Left lung (tissue), 10 donors: ENCODE data around the gene SAYSD1. TPM values are rescaled to one million over a fixed set of nuclear protein-coding genes. Genes with fewer than 3 reads are reported as not detected.
A peak's percentile ranks its signal among the peaks of the same experiment; 100 is the strongest.
"Not testable (repeated sequence)": the region's sequence is repeated elsewhere in the genome, so short reads cannot be mapped to it uniquely, and the experiment has no call there.

ENCODE experiments used
- ATAC-seq: fragments of 200-7000 bp; cut with Tn5 transposase; one replicate; pipeline ENCODE4 v1.9.1; 2020; ENCODE audit warnings: moderate library complexity
- DNase-seq, 4 donors: peaks; one replicate each; pipeline ENCODE4 v3.0.0-alpha.2; 2013 to 2020
- H3K27ac ChIP-seq, 2 donors: fragments of 200-600 bp; sonication (generic) in 1 of 2; one replicate each; pipeline versions ENCODE4 v1.5.0 to v1.8.0; 2020 to 2021
- H3K27me3 ChIP-seq, 2 donors: fragments of 200-600 bp; sonication (generic) in 1 of 2; one replicate each; pipeline versions ENCODE4 v1.5.0 to v1.8.0; 2020 to 2021
- H3K36me3 ChIP-seq, 2 donors: fragments of 200-600 bp; sonication (generic) in 1 of 2; one replicate each; pipeline versions ENCODE4 v1.5.0 to v1.8.0; 2020 to 2021
- H3K4me1 ChIP-seq, 2 donors: fragments of 200-600 bp; one replicate each; pipeline ENCODE4 v1.8.0; 2021
- H3K4me3 ChIP-seq, 2 donors: fragments of 200-600 bp; sonication (generic) in 1 of 2; one replicate each; pipeline versions ENCODE4 v1.5.0 to v1.8.0; 2020 to 2021; ENCODE audit warnings: mild to moderate bottlenecking in 1 of 2
- H3K9me3 ChIP-seq, 2 donors: fragments of 200-600 bp; sonication (generic) in 1 of 2; one replicate each; pipeline versions ENCODE4 v1.5.0 to v1.8.0; 2020 to 2021
- intact Hi-C, 2 donors: fragments of 100-400 bp; cut with DNase I; formaldehyde crosslinking; loops; one replicate each; pipeline versions ENCODE4 v1.11.2 to v1.14.2; 2022
- polyA plus RNA-seq, 6 donors: library from polyadenylated mRNA; unstranded; fragments of 120-200 nt; gene quantifications; one replicate each; pipeline ENCODE4 v1.2.1, GENCODE V29; 2013; ENCODE audit not compliant: insufficient read length in 6 of 6
- total RNA-seq, 2 donors: library from RNA; stranded (reverse); fragmentation: NEBNext Ultra II Directional; extraction: Animal tissue kit (Norgen Biotek cat#: 25700); gene quantifications; one replicate each; pipeline ENCODE4 v1.2.1, GENCODE V29; 2021
- TF ChIP-seq, protein P1 (sequence below), 2 donors: fragments of 200-600 bp; sonication (generic) in 1 of 2; IDR thresholded peaks; one replicate each; pipeline versions ENCODE4 v1.5.0 to v1.8.0; 2021; ENCODE audit warnings: antibody characterized with exemption in 2 of 2
- donor health status: DM: no; HTN: yes; CAD: no.
- donor health status: DM: no; HTN: no; CAD: no.

SAYSD1 gene
- total and polyA plus RNA-seq, 8 donors, result 15.4 to 24.0 (median 21.6) TPM

DNA sequence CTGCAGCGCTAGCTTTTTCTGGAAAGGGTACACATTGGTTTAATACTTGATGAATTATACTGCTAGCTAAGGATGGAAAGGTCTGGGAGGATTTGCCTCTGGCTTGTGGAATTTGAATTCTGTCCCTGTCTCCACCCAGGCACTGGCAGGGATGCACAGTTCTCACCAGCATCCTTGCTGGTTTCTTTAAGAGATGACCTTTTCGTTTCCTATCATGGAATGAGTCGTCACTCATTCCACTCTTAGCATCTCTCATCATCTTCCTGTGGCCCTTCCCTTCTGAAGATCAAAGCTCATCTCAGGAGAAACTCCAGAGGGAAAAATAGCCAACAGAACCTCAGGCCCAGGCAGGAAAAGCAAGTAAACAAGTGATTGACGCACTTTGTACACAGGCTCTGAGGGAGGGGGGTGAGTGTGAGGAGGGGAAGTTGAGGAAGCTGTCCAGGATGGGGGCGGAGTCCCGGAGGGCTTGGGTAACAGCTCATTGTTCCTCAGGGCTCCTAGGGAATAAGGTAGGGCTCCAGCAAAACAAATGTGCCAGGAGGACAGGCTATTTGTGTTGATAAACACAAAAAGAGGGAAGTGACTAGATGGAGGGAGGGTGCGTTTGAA lies 25.7 kb upstream of the SAYSD1 start:
- DNase-seq, result no peak
- ATAC-seq, result no peak

DNA sequence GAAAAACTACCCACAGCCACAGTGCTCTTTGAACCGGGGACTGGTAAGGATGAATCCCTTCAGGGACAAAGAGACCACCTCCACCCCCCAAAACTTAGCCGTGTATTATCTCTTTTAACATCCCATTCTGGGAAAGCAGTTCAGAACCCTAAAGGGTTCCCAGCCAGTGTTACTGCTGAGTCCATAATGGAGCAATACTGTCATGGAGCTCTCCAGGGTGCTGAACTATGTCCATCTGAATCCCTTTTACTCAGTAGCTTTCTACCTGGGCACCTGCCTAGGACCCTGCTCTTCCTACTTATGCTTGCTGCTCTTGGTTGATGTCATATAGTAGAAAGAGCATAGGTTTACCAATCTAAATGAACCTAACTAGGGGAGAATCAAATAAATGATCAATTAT lies 22.3 kb upstream of the SAYSD1 start:
- Histone ChIP-seq H3K4me3 (no peak overlapping the region), H3K27me3 (no peaks in the 10 kb centered on the region), H3K4me1 (no peaks in the 10 kb centered on the region), H3K36me3 (no peaks in the 10 kb centered on the region), H3K9me3 (peaks cover 0 to 6% of the 10 kb centered on the region in 2 donors), H3K27ac (no peak overlapping the region)
- ATAC-seq (peak; percentile 76), DNase-seq (peak in 3 of 4 donors; percentile 32 to 76 (median 54))
- TF ChIP-seq, protein P1, sequence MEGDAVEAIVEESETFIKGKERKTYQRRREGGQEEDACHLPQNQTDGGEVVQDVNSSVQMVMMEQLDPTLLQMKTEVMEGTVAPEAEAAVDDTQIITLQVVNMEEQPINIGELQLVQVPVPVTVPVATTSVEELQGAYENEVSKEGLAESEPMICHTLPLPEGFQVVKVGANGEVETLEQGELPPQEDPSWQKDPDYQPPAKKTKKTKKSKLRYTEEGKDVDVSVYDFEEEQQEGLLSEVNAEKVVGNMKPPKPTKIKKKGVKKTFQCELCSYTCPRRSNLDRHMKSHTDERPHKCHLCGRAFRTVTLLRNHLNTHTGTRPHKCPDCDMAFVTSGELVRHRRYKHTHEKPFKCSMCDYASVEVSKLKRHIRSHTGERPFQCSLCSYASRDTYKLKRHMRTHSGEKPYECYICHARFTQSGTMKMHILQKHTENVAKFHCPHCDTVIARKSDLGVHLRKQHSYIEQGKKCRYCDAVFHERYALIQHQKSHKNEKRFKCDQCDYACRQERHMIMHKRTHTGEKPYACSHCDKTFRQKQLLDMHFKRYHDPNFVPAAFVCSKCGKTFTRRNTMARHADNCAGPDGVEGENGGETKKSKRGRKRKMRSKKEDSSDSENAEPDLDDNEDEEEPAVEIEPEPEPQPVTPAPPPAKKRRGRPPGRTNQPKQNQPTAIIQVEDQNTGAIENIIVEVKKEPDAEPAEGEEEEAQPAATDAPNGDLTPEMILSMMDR (IDR thresholded peaks at IDR 0.05), result no peak
- intact Hi-C loops, result no loop called here

More for the DNA sequence above, 25.7 kb upstream of the SAYSD1 start:
- Histone ChIP-seq H3K4me1 (no peaks in the 10 kb centered on the region), H3K27me3 (no peaks in the 10 kb centered on the region), H3K27ac (no peak overlapping the region), H3K9me3 (peaks cover 0 to 6% of the 10 kb centered on the region in 2 donors), H3K36me3 (no peaks in the 10 kb centered on the region), H3K4me3 (no peak overlapping the region)
- intact Hi-C loops, result no loop called here
- TF ChIP-seq, protein P1 (IDR thresholded peaks at IDR 0.05), result no peak

DNA sequence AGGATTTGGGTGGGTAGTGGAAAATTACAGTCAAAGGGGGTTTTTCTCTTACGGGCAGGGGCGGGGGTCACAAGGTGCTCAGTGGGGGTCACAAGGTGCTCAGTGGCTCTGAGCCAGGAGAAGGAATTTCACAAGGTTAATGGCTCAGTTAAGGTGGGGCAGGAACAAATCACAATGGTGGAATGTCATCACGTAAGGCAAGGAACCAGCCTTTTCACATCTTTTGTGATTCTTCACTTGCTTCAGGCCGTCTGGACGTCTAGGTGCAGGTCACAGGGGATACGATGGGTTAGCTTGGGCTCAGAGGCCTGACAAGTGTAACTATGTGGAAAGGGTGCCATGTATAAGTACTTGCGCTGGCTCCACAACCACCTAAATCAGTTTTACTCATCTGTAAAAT lies 21.2 kb upstream of the SAYSD1 start:
- H3K4me1 ChIP-seq, DNase-seq, ATAC-seq, H3K27ac ChIP-seq, H3K9me3 ChIP-seq, H3K4me3 ChIP-seq, intact Hi-C loops, H3K36me3 ChIP-seq, H3K27me3 ChIP-seq: not testable (repeated sequence)

DNA sequence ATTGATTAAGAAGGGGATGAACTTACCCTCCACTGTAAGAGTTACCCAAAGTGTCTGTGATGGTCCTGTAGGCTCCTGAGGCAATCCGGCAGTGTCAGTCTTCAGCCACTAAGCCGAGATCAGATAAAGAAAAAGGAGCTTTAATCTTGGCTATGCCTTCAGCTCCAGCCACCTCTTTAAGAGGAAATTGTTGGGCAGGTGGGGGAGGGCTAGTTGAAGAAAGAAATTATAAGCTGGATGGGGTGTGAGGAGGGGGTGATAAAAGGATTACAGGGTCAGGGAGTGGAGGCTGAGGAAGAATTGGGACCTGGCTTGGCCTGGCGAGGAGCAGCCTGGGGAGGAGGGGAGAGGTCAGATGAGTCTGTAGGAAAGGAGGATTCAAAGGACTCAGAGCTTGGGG lies 19.8 kb upstream of the SAYSD1 start:
- intact Hi-C loops, result not testable (repeated sequence)

DNA sequence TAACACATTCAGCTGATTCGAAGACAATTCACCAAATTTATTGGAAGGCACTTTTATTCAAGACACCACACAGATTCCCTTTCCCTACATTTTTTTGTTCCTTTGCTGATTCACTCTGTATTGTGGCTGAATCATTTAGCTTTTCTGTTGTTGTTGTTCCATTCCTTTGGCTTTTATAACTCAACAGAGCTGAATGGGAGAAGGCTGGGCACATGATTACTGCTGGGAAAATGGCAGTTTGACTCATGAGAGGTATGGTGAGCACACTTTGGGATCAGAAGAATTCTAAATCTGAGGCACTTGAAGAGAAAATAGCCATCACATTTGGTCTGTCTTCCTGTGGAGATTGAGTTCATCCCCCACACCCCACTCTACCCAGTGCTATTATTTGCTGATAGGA lies 15.7 kb upstream of the SAYSD1 start:
- TF ChIP-seq, protein P1 (IDR thresholded peaks at IDR 0.05), result no peak
- intact Hi-C loops, result no loop called here
- H3K4me1 ChIP-seq, result no peaks in the 10 kb centered on the region
- DNase-seq, result no peak
- no peaks in the 10 kb centered on the region for H3K36me3 ChIP-seq
- no peaks in the 10 kb centered on the region for H3K9me3 ChIP-seq
- no peaks in the 10 kb centered on the region for H3K27me3 ChIP-seq
- no peak overlapping the region for H3K27ac ChIP-seq
- no peak for ATAC-seq
- H3K4me3 ChIP-seq, result no peak overlapping the region

More for the DNA sequence above, 19.8 kb upstream of the SAYSD1 start:
- H3K27ac ChIP-seq, DNase-seq, H3K4me1 ChIP-seq, H3K36me3 ChIP-seq, H3K4me3 ChIP-seq, ATAC-seq, H3K9me3 ChIP-seq, H3K27me3 ChIP-seq: not testable (repeated sequence)

DNA sequence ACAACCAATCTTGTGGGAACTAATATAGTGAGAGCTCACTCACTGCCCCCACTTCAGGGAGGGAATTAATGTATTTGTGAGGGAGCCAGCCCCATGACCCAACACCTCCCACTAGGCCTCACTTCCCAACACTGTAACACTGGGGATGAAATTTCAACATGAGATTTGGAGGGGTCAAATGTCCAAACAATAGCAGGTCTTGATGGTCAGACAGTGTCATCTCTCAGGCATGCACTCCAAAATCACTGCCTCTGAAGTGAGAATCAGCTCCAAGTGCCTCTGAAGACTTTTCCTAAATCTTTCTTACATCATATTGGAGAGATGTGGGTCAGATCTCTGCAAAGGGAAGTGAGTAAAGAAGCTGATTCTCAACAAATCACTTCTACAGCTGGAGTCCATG lies 13.8 kb upstream of the SAYSD1 start:
- Histone ChIP-seq H3K36me3 (no peaks in the 10 kb centered on the region), H3K4me3 (no peak overlapping the region), H3K4me1 (no peaks in the 10 kb centered on the region), H3K9me3 (no peaks in the 10 kb centered on the region), H3K27me3 (no peaks in the 10 kb centered on the region), H3K27ac (no peak overlapping the region)
- intact Hi-C loops, result no loop called here
- TF ChIP-seq, protein P1 (IDR thresholded peaks at IDR 0.05), result no peak
- ATAC-seq (no peak), DNase-seq (no peak)
